HepG2 (cell line): ENCODE data around the gene BCL2L11. TPM values are rescaled to one million over a fixed set of nuclear protein-coding genes. Genes with fewer than 3 reads are reported as not detected.

ENCODE experiments used
- ATAC-seq: fragments of 200-7000 bp; cut with Tn5 transposase; 3 replicates; pipeline ENCODE4 v1.9.1; 2020; ENCODE audit warnings: mild to moderate bottlenecking, moderate library complexity
- BruUV-seq: library from RNA; stranded (reverse); fragments of 400-500 nt; replicated peaks from 2 replicates; lab custom pipeline; 2021; lab: Mats Ljungman, UMichigan
- CTCF ChIA-PET: fragments of 300-600 bp; formaldehyde crosslinking; extraction: SDS; loops from one replicate; lab custom pipeline; 2021; ENCODE audit warnings: low total read pairs, inconsistent platforms, low intra/inter-chr PET ratio; lab: Yijun Ruan, JAX
- POLR2A ChIA-PET: fragments of 350-600 bp; sonication (Branson Sonifier 250); formaldehyde crosslinking; loops from one replicate; lab custom pipeline; 2020; ENCODE audit warnings: antibody characterized with exemption, inconsistent platforms; lab: Yijun Ruan, JAX
- DNase-seq: peaks from one replicate; pipeline ENCODE4 v3.0.0-alpha.2; 2015; ENCODE audit warnings: low spot score
- FAIRE-seq: peaks from 3 replicates; lab custom pipeline; 2011; peaks lifted over from hg19 to GRCh38; lab: Jason Lieb, UNC
- H2AFZ ChIP-seq: one replicate; pipeline ENCODE4 v1.6.1; 2011; ENCODE audit warnings: low read length, inconsistent platforms
- H3K27ac ChIP-seq: fragments of 300-600 bp; 3 replicates; pipeline ENCODE4 v1.8.0; 2011; ENCODE audit warnings: mixed run types, mild to moderate bottlenecking, mixed read lengths, low read length, inconsistent platforms; ENCODE audit not compliant: insufficient read depth; ENCODE audit errors: extremely low read length
- H3K27me3 ChIP-seq, 2 experiments: fragments of 200-600 bp in 1 of 2; 2 replicates in 1 of 2; 3 replicates in 1 of 2; pipeline versions ENCODE4 v1.6.0 to v1.8.0; 2011; ENCODE audit warnings: low read length in 2 of 2, mild to moderate bottlenecking in 2 of 2, moderate library complexity in 2 of 2, inconsistent platforms in 1 of 2; ENCODE audit not compliant: insufficient read depth in 2 of 2, control insufficient read depth in 1 of 2
- H3K36me3 ChIP-seq, 2 experiments: fragments of 200-600 bp in 1 of 2; replicated peaks in 1 of 2; 2 replicates in 1 of 2; 3 replicates in 1 of 2; pipeline versions ENCODE4 v1.5.1 to v1.8.0; 2011; ENCODE audit warnings: low read length in 2 of 2, inconsistent platforms in 1 of 2; ENCODE audit not compliant: insufficient read depth in 2 of 2, control insufficient read depth in 1 of 2
- H3K4me1 ChIP-seq: 2 replicates; pipeline ENCODE4 v1.5.1; 2012; ENCODE audit warnings: low read length, inconsistent platforms; ENCODE audit not compliant: insufficient read depth
- H3K4me2 ChIP-seq: 2 replicates; pipeline ENCODE4 v1.6.0; 2011; ENCODE audit warnings: low read depth, low read length, inconsistent platforms
- H3K4me3 ChIP-seq, 3 experiments: fragments of 200-600 bp in 1 of 3; sonication (generic), shearing (Covaris generic) in 1 of 3; replicated peaks in 1 of 3; 2 replicates each; pipeline ENCODE4 v1.5.1; 2011 to 2016; ENCODE audit warnings: low read length in 3 of 3, inconsistent platforms in 2 of 3, low read depth in 2 of 3, mild to moderate bottlenecking in 2 of 3, control low read depth in 1 of 3, mixed read lengths in 1 of 3; ENCODE audit not compliant: insufficient read depth in 1 of 3
- H3K79me2 ChIP-seq: one replicate; pipeline ENCODE4 v1.6.1; 2011; ENCODE audit warnings: low read length, inconsistent platforms; ENCODE audit not compliant: insufficient read depth
- H3K9ac ChIP-seq: 2 replicates; pipeline ENCODE4 v1.6.0; 2011; ENCODE audit warnings: mild to moderate bottlenecking, low read depth, low read length, inconsistent platforms; ENCODE audit not compliant: insufficient read depth
- H3K9me3 ChIP-seq: 2 replicates; pipeline ENCODE4 v1.5.1; 2012; ENCODE audit warnings: mild to moderate bottlenecking, low read length
- H4K20me1 ChIP-seq: 2 replicates; pipeline ENCODE4 v1.6.0; 2011; ENCODE audit warnings: inconsistent platforms, mild to moderate bottlenecking, low read length, moderate library complexity; ENCODE audit not compliant: insufficient read depth
- BORCS8-MEF2B ChIP-seq: sonication (generic); formaldehyde crosslinking; IDR thresholded peaks from 2 replicates; pipeline ENCODE4 v1.8.0; 2022; ENCODE audit warnings: mild to moderate bottlenecking, missing genetic modification reagents
- BRD4 ChIP-seq: sonication (generic); formaldehyde crosslinking; IDR thresholded peaks from 2 replicates; pipeline ENCODE4 v1.4.0; 2020; ENCODE audit warnings: missing genetic modification reagents
- FOXC1 ChIP-seq: sonication (generic); formaldehyde crosslinking; IDR thresholded peaks from 2 replicates; pipeline ENCODE4 v1.8.0; 2022; ENCODE audit warnings: mild to moderate bottlenecking, missing genetic modification reagents, borderline replicate concordance
- GFI1 ChIP-seq: sonication (generic); formaldehyde crosslinking; IDR thresholded peaks from 2 replicates; pipeline ENCODE4 v1.5.0; 2020; ENCODE audit warnings: missing genetic modification reagents, mild to moderate bottlenecking, borderline replicate concordance
- MATR3 ChIP-seq: sonication (generic); formaldehyde crosslinking; IDR thresholded peaks from 2 replicates; pipeline ENCODE4 v1.4.0; 2020; ENCODE audit warnings: missing genetic modification reagents
- NFE2L2 ChIP-seq: fragments of 150-350 bp; IDR thresholded peaks from 2 replicates; pipeline ENCODE4 v1.6.1; 2014; ENCODE audit warnings: low read length
- ZNF232 ChIP-seq: sonication (generic); formaldehyde crosslinking; IDR thresholded peaks from 2 replicates; pipeline ENCODE4 v1.4.0; 2020; ENCODE audit warnings: missing genetic modification reagents, borderline replicate concordance
- ZNF234 ChIP-seq: sonication (generic); formaldehyde crosslinking; conservative IDR thresholded peaks from 2 replicates; pipeline ENCODE4 v1.5.1; 2020; ENCODE audit warnings: mild to moderate bottlenecking, missing genetic modification reagents
- ZNF781 ChIP-seq: sonication (generic); formaldehyde crosslinking; IDR thresholded peaks from 2 replicates; pipeline ENCODE4 v1.5.1; 2020; ENCODE audit warnings: borderline replicate concordance, mild to moderate bottlenecking, missing genetic modification reagents; ENCODE audit errors: not compliant biosample characterization
- WGBS: methylation state at CpG from one replicate; pipeline ENCODE4 v1.1.6; 2017; ENCODE audit warnings: low lambda C conversion rate; 5-methylcytosine and 5-hydroxymethylcytosine counted together
- in situ Hi-C: cut with HindIII; loops from 2 replicates; pipeline ENCODE4 v1.10.0; 2017; ENCODE audit warnings: low pct_unique_long_range_greater_than_20kb; ENCODE audit not compliant: extremely low pct_ligation_motif_present
- intact Hi-C: fragments of 100-400 bp; cut with micrococcal nuclease; formaldehyde crosslinking; loops from one replicate; pipeline ENCODE4 v1.10.0; 2022; ENCODE audit not compliant: unreplicated experiment
- polyA plus RNA-seq, 8 experiments: library from polyadenylated mRNA; depleted of rRNA in 3 of 8; stranded (reverse) in 7 of 8; unstranded in 1 of 8; fragments of >200 nt; fragmentation: Illumina TruSeq in 4 of 8; extraction: Trizol in 4 of 8; gene quantifications; 2 replicates each; pipeline versions ENCODE4 v1.2.1 to v1.2.3, GENCODE V29; 2011 to 2016; ENCODE audit warnings: low read depth in 4 of 8, missing spikeins in 1 of 8, mixed read lengths in 1 of 8; ENCODE audit not compliant: insufficient read depth in 1 of 8
- total RNA-seq, 5 experiments: library from RNA; depleted of rRNA; stranded (reverse); fragments of >200 nt; fragmentation: Illumina TruSeq; extraction: Trizol; gene quantifications; 2 replicates each; pipeline ENCODE4 v1.2.3, GENCODE V29; 2016; ENCODE audit warnings: low read depth in 1 of 5
- TF ChIP-seq, protein P1 (sequence below): sonication (generic); formaldehyde crosslinking; IDR thresholded peaks from 2 replicates; pipeline ENCODE4 v1.8.0; 2022; ENCODE audit warnings: missing genetic modification reagents, mild to moderate bottlenecking, inconsistent platforms, borderline replicate concordance

The BCL2L11 gene
- total and polyA plus RNA-seq, 2 of the 13 experiments (the other 11 are each of a cell fraction or from before 2014, with no cell fraction given), result 6.1 to 9.7 TPM

DNA sequence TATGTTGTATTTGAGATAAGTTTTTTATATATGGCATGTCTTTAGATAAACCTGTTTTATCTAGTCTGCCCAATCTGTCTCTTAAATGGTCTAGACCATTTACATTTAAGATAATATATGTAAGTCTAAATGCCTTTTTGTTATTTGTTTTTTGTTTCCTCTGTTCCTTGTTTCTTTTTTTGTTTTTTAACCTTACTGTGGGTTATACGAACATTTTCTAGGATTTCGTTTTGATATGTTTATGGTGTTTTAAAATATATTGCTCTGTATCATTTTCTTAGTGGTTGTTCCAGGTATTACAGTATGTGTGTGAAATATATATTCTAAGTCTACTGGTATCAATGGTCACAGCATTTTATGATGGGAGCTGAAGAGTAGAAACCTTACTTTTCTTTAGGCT, 13.3 kb downstream of the BCL2L11 start:
- no peak overlapping the region for H3K4me3 ChIP-seq
- 96% methylated on average over 2 of the region's 2 CpGs for WGBS
- H3K36me3 ChIP-seq, result peaks cover 4 to 51% of the 10 kb centered on the region in 2 experiments
- no peak overlapping the region for H3K9ac ChIP-seq
- peaks cover 82% of the 10 kb centered on the region for H3K79me2 ChIP-seq
- no peaks in the 10 kb centered on the region for H3K27me3 ChIP-seq
- in situ Hi-C loops (no loop called here), intact Hi-C loops (loop anchor here (2.0 kb wide), 1 partner anchor 21 kb away; no protein-coding TSS in a partner anchor)
- ATAC-seq, result no peak
- H4K20me1 ChIP-seq, result peaks cover 5% of the 10 kb centered on the region; the same call in 1 of the 2 replicates
- H3K27ac ChIP-seq, result no peak overlapping the region
- no peak for TF ChIP-seq NFE2L2
- TF ChIP-seq BORCS8-MEF2B (CRISPR knock-in tag), result no peak
- TF ChIP-seq MATR3 (CRISPR knock-in tag), result no peak
- TF ChIP-seq FOXC1 (CRISPR knock-in tag), result no peak
- TF ChIP-seq, protein P1, sequence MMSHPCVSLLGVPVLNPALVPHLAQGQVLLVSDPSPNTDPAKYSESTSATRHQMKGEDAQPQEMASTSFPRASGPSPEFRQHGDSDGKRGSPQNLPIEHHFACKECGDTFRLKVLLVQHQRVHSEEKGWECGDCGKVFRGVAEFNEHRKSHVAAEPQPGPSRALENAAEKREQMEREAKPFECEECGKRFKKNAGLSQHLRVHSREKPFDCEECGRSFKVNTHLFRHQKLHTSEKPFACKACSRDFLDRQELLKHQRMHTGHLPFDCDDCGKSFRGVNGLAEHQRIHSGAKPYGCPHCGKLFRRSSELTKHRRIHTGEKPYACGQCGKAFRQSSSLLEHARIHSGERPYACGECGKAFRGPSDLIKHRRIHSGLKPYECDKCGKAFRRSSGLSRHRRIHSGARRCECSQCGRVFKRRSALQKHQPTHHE (CRISPR knock-in tag), result no peak
- TF ChIP-seq ZNF234 (CRISPR knock-in tag), result no peak
- TF ChIP-seq ZNF232 (CRISPR knock-in tag), result no peak
- no peak for TF ChIP-seq BRD4 (CRISPR knock-in tag)
- no peak for TF ChIP-seq GFI1
- no peak for TF ChIP-seq ZNF781 (CRISPR knock-in tag)
- BruUV-seq, result no TSS peak
- no peak for DNase-seq
- ChIA-PET CTCF (no interaction called here), POLR2A (interaction anchor here (1.6 to 2.3 kb wide), 2 partner anchors 13 kb away, joined by 8 to 12 read pairs; partner anchors contain the start of gene BCL2L11)
- no peak overlapping the region for H3K4me2 ChIP-seq
- H3K9me3 ChIP-seq, result no peaks in the 10 kb centered on the region
- FAIRE-seq, result no peak
- no peak overlapping the region for H2AFZ ChIP-seq
- peaks cover 18% of the 10 kb centered on the region for H3K4me1 ChIP-seq
